Measurements from ENCODE around the gene TSKU.
"Not testable (repeated sequence)": the region's sequence is repeated elsewhere in the genome, so short reads cannot be mapped to it uniquely, and the experiment has no call there.

The TSKU gene

GRCh38 chr11:76824980-76825725, 42.0 kb downstream of the TSKU start:
- H3K4me2 ChIP-seq (ENCODE audit: low read length) = no peak overlapping the region
- peaks cover 8% of the 10 kb centered on the region for H3K4me1 ChIP-seq (ENCODE audit: control insufficient read depth, insufficient read depth, low read length)
- H3K9me3 ChIP-seq (replicated peaks; ENCODE audit: low read length) = no peaks in the 10 kb centered on the region
- H3K27me3 ChIP-seq (ENCODE audit: control insufficient read depth, insufficient read depth, low read length) = no peaks in the 10 kb centered on the region
- no peak overlapping the region for H3K9ac ChIP-seq (ENCODE audit: low read depth, low read length)
- no peaks in the 10 kb centered on the region for H3K36me3 ChIP-seq (ENCODE audit: insufficient read depth, low read length)
- no peak overlapping the region for H3K4me3 ChIP-seq (ENCODE audit: low read length)

GRCh38 chr11:76825726-76826396, 42.7 kb downstream of the TSKU start:
- H3K9ac ChIP-seq (ENCODE audit: low read depth, low read length) = no peak overlapping the region

GRCh38 chr11:76826508-76826907, 43.4 kb downstream of the TSKU start:
- H3K9ac ChIP-seq (ENCODE audit: low read depth, low read length); H3K9me3 ChIP-seq (replicated peaks; ENCODE audit: low read length); H3K4me2 ChIP-seq (ENCODE audit: low read length); H3K36me3 ChIP-seq (ENCODE audit: insufficient read depth, low read length); H3K27me3 ChIP-seq (ENCODE audit: control insufficient read depth, insufficient read depth, low read length); H3K4me3 ChIP-seq (ENCODE audit: low read length); H3K4me1 ChIP-seq (ENCODE audit: control insufficient read depth, insufficient read depth, low read length): not testable (repeated sequence)

More at GRCh38 chr11:76825726-76826396, 42.7 kb downstream of the TSKU start:
- H3K27me3 ChIP-seq (ENCODE audit: control insufficient read depth, insufficient read depth, low read length) = peaks cover 2% of the 10 kb centered on the region
- H3K36me3 ChIP-seq (ENCODE audit: insufficient read depth, low read length) = no peaks in the 10 kb centered on the region
- no peak overlapping the region for H3K4me3 ChIP-seq (ENCODE audit: low read length)
- H3K9me3 ChIP-seq (replicated peaks; ENCODE audit: low read length) = no peaks in the 10 kb centered on the region
- peaks cover 8% of the 10 kb centered on the region for H3K4me1 ChIP-seq (ENCODE audit: control insufficient read depth, insufficient read depth, low read length)
- no peak overlapping the region for H3K4me2 ChIP-seq (ENCODE audit: low read length)

- not testable (repeated sequence) for H3K4me1 ChIP-seq (ENCODE audit: control insufficient read depth, insufficient read depth, low read length); H3K9me3 ChIP-seq (replicated peaks; ENCODE audit: low read length); H3K4me3 ChIP-seq (ENCODE audit: low read length); H3K9ac ChIP-seq (ENCODE audit: low read depth, low read length); H3K36me3 ChIP-seq (ENCODE audit: insufficient read depth, low read length); H3K4me2 ChIP-seq (ENCODE audit: low read length)
- peaks cover 13% of the 10 kb centered on the region for H3K27me3 ChIP-seq (ENCODE audit: control insufficient read depth, insufficient read depth, low read length)
These were observed 43.8 kb downstream of the TSKU start for GRCh38 chr11:76827005-76827404.

- Histone ChIP-seq H3K4me1 (ENCODE audit: control insufficient read depth, insufficient read depth, low read length) (no peaks in the 10 kb centered on the region), H3K27me3 (ENCODE audit: control insufficient read depth, insufficient read depth, low read length) (peaks cover 24% of the 10 kb centered on the region), H3K9ac (ENCODE audit: low read depth, low read length) (no peak overlapping the region), H3K9me3 (replicated peaks; ENCODE audit: low read length) (no peaks in the 10 kb centered on the region), H3K36me3 (ENCODE audit: insufficient read depth, low read length) (no peaks in the 10 kb centered on the region), H3K4me3 (ENCODE audit: low read length) (no peak overlapping the region), H3K4me2 (ENCODE audit: low read length) (no peak overlapping the region)
These were observed 47.6 kb downstream of the TSKU start for GRCh38 chr11:76830639-76831327.

- Histone ChIP-seq H3K4me2 (ENCODE audit: low read length) (no peak overlapping the region), H3K4me1 (ENCODE audit: control insufficient read depth, insufficient read depth, low read length) (no peaks in the 10 kb centered on the region), H3K36me3 (ENCODE audit: insufficient read depth, low read length) (no peaks in the 10 kb centered on the region), H3K4me3 (ENCODE audit: low read length) (no peak overlapping the region), H3K9me3 (replicated peaks; ENCODE audit: low read length) (no peaks in the 10 kb centered on the region), H3K9ac (ENCODE audit: low read depth, low read length) (no peak overlapping the region), H3K27me3 (ENCODE audit: control insufficient read depth, insufficient read depth, low read length) (peaks cover 32% of the 10 kb centered on the region)
These were observed 48.6 kb downstream of the TSKU start for GRCh38 chr11:76831686-76832310.

- Histone ChIP-seq H3K4me1 (ENCODE audit: control insufficient read depth, insufficient read depth, low read length) (no peaks in the 10 kb centered on the region), H3K27me3 (ENCODE audit: control insufficient read depth, insufficient read depth, low read length) (peaks cover 38% of the 10 kb centered on the region), H3K4me2 (ENCODE audit: low read length) (no peak overlapping the region), H3K4me3 (ENCODE audit: low read length) (no peak overlapping the region), H3K36me3 (ENCODE audit: insufficient read depth, low read length) (no peaks in the 10 kb centered on the region), H3K9me3 (replicated peaks; ENCODE audit: low read length) (no peaks in the 10 kb centered on the region), H3K9ac (ENCODE audit: low read depth, low read length) (no peak overlapping the region)
These were observed 49.2 kb downstream of the TSKU start for GRCh38 chr11:76832361-76832760.

- peaks cover 56% of the 10 kb centered on the region for H3K27me3 ChIP-seq (ENCODE audit: control insufficient read depth, insufficient read depth, low read length)
- no peak overlapping the region for H3K4me2 ChIP-seq (ENCODE audit: low read length)
- no peak overlapping the region for H3K9ac ChIP-seq (ENCODE audit: low read depth, low read length)
- no peak overlapping the region for H3K4me3 ChIP-seq (ENCODE audit: low read length)
- H3K4me1 ChIP-seq (ENCODE audit: control insufficient read depth, insufficient read depth, low read length) = no peaks in the 10 kb centered on the region
- H3K9me3 ChIP-seq (replicated peaks; ENCODE audit: low read length) = no peaks in the 10 kb centered on the region
- no peaks in the 10 kb centered on the region for H3K36me3 ChIP-seq (ENCODE audit: insufficient read depth, low read length)
These were observed 51.0 kb downstream of the TSKU start for GRCh38 chr11:76834151-76834550.

GRCh38 chr11:76835036-76835435, 51.9 kb downstream of the TSKU start:
- no peaks in the 10 kb centered on the region for H3K36me3 ChIP-seq (ENCODE audit: insufficient read depth, low read length)
- no peak overlapping the region for H3K9ac ChIP-seq (ENCODE audit: low read depth, low read length)
- peaks cover 64% of the 10 kb centered on the region for H3K27me3 ChIP-seq (ENCODE audit: control insufficient read depth, insufficient read depth, low read length)
- H3K4me3 ChIP-seq (ENCODE audit: low read length) = no peak overlapping the region
- H3K4me2 ChIP-seq (ENCODE audit: low read length) = no peak overlapping the region
- no peaks in the 10 kb centered on the region for H3K9me3 ChIP-seq (replicated peaks; ENCODE audit: low read length)
- H3K4me1 ChIP-seq (ENCODE audit: control insufficient read depth, insufficient read depth, low read length) = no peaks in the 10 kb centered on the region

GRCh38 chr11:76835928-76836612, 52.9 kb downstream of the TSKU start:
- Histone ChIP-seq H3K4me2 (ENCODE audit: low read length) (no peak overlapping the region), H3K9me3 (replicated peaks; ENCODE audit: low read length) (no peaks in the 10 kb centered on the region), H3K27me3 (ENCODE audit: control insufficient read depth, insufficient read depth, low read length) (peaks cover 71% of the 10 kb centered on the region), H3K4me1 (ENCODE audit: control insufficient read depth, insufficient read depth, low read length) (no peaks in the 10 kb centered on the region), H3K9ac (ENCODE audit: low read depth, low read length) (no peak overlapping the region), H3K36me3 (ENCODE audit: insufficient read depth, low read length) (no peaks in the 10 kb centered on the region), H3K4me3 (ENCODE audit: low read length) (no peak overlapping the region)
